Left lung (tissue), 10 donors: ENCODE measurements around the gene MAP7D1. TPM values are rescaled to one million over a fixed set of nuclear protein-coding genes. Genes with fewer than 3 reads are reported as not detected.
"Not testable (repeated sequence)": the region's sequence is repeated elsewhere in the genome, so short reads cannot be mapped to it uniquely, and the experiment has no call there.

Experiments used
- ATAC-seq: fragments of 200-7000 bp; cut with Tn5 transposase; one replicate; pipeline ENCODE4 v1.9.1; 2020; ENCODE audit warnings: moderate library complexity
- DNase-seq, 4 donors: peaks; one replicate each; pipeline ENCODE4 v3.0.0-alpha.2; 2013 to 2020
- H3K27ac ChIP-seq, 2 donors: fragments of 200-600 bp; sonication (generic) in 1 of 2; one replicate each; pipeline versions ENCODE4 v1.5.0 to v1.8.0; 2020 to 2021
- H3K27me3 ChIP-seq, 2 donors: fragments of 200-600 bp; sonication (generic) in 1 of 2; one replicate each; pipeline versions ENCODE4 v1.5.0 to v1.8.0; 2020 to 2021
- H3K36me3 ChIP-seq, 2 donors: fragments of 200-600 bp; sonication (generic) in 1 of 2; one replicate each; pipeline versions ENCODE4 v1.5.0 to v1.8.0; 2020 to 2021
- H3K4me1 ChIP-seq, 2 donors: fragments of 200-600 bp; one replicate each; pipeline ENCODE4 v1.8.0; 2021
- H3K4me3 ChIP-seq, 2 donors: fragments of 200-600 bp; sonication (generic) in 1 of 2; one replicate each; pipeline versions ENCODE4 v1.5.0 to v1.8.0; 2020 to 2021; ENCODE audit warnings: mild to moderate bottlenecking in 1 of 2
- H3K9me3 ChIP-seq, 2 donors: fragments of 200-600 bp; sonication (generic) in 1 of 2; one replicate each; pipeline versions ENCODE4 v1.5.0 to v1.8.0; 2020 to 2021
- CTCF ChIP-seq, 2 donors: fragments of 200-600 bp; sonication (generic) in 1 of 2; IDR thresholded peaks; one replicate each; pipeline versions ENCODE4 v1.5.0 to v1.8.0; 2021; ENCODE audit warnings: antibody characterized with exemption in 2 of 2
- intact Hi-C, 2 donors: fragments of 100-400 bp; cut with DNase I; formaldehyde crosslinking; loops; one replicate each; pipeline versions ENCODE4 v1.11.2 to v1.14.2; 2022
- polyA plus RNA-seq, 6 donors: library from polyadenylated mRNA; unstranded; fragments of 120-200 nt; gene quantifications; one replicate each; pipeline ENCODE4 v1.2.1, GENCODE V29; 2013; ENCODE audit not compliant: insufficient read length in 6 of 6
- total RNA-seq, 2 donors: library from RNA; stranded (reverse); fragmentation: NEBNext Ultra II Directional; extraction: Animal tissue kit (Norgen Biotek cat#: 25700); gene quantifications; one replicate each; pipeline ENCODE4 v1.2.1, GENCODE V29; 2021
- donor health status: DM: no; HTN: yes; CAD: no.
- donor health status: DM: no; HTN: no; CAD: no.

MAP7D1 gene
- total and polyA plus RNA-seq, 8 donors = 54.6 to 147 (median 79.7) TPM

DNA sequence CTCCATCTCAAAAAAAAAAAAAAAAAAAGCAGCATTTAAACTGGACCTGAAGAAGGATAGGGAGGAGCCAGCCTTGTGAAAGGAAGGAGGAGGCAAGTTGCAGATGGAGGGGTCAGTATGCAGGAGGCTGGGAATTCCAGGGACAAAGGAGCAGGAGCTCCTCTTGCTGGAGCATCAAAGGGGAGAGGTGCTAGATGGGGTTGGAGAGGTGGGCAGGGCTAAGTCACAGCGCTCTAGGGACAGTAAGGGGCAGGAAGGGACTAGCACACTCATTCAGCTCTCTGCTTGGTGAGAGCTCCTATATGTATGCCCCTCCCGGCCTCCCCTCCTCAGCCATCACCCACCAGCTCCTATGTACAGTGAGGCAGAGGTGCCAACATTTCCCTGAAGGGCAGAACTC, 26.8 kb downstream of the MAP7D1 start:
- H3K27me3 ChIP-seq = no peaks in the 10 kb centered on the region
- intact Hi-C loops = no loop called here
- no peak for DNase-seq
- no peak overlapping the region for H3K4me3 ChIP-seq
- no peaks in the 10 kb centered on the region for H3K9me3 ChIP-seq
- peak overlapping the region; percentile 19 to 20 for H3K27ac ChIP-seq
- peaks cover 0 to 48% of the 10 kb centered on the region in 2 donors for H3K36me3 ChIP-seq
- peaks cover 5 to 10% of the 10 kb centered on the region in 2 donors for H3K4me1 ChIP-seq
- no peak for TF ChIP-seq CTCF (IDR thresholded peaks at IDR 0.05)
- no peak for ATAC-seq

DNA sequence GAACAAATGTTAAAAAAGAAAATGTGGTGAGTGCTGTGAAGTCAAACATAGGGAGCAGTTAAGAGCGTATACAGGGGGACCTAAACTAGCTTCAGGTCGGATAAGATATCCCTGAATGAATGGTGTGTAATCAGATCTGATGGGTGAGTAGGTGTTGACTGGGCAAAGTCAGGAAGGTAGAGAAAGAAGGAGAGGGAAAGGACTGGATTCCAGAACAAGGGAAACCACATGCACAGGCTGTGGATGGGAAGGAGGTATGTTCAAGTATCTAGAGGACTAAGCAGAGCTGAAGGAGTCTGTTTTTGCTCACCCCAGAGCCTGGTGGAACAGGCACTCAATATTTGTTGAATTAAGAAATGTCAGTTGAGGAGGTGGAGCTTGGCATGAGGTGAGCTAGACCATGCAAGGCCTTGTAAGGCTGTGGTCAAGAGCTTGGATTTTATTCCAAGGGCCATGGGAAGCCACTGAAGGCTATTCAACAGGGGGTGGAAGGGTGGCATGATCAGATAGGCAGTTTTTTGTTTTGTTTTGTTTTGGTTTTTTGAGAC, 27.4 kb downstream of the MAP7D1 start:
- no peak for TF ChIP-seq CTCF (IDR thresholded peaks at IDR 0.05)
- intact Hi-C loops = no loop called here
- no peak for DNase-seq

GRCh38 chr1:36187800-36188593, 32.0 kb downstream of the MAP7D1 start:
- peaks cover 8 to 11% of the 10 kb centered on the region in 2 donors for H3K4me1 ChIP-seq
- intact Hi-C loops = no loop called here
- H3K27me3 ChIP-seq = no peaks in the 10 kb centered on the region
- H3K4me3 ChIP-seq = no peak overlapping the region
- peak overlapping the region; percentile 76 to 79 for H3K27ac ChIP-seq
- peak; percentile 97 for ATAC-seq
- no peaks in the 10 kb centered on the region for H3K9me3 ChIP-seq
- DNase-seq = peak; percentile 75 to 89 (median 86)
- H3K36me3 ChIP-seq = no peaks in the 10 kb centered on the region
- peak; percentile 78 to 91 for TF ChIP-seq CTCF (IDR thresholded peaks at IDR 0.05)

More for the DNA sequence above, 27.4 kb downstream of the MAP7D1 start:
- Histone ChIP-seq H3K4me1 (peaks cover 10 to 14% of the 10 kb centered on the region in 2 donors), H3K27me3 (no peaks in the 10 kb centered on the region), H3K4me3 (no peak overlapping the region), H3K36me3 (peaks cover 0 to 42% of the 10 kb centered on the region in 2 donors), H3K27ac (peak overlapping the region; percentile 19 to 20), H3K9me3 (no peaks in the 10 kb centered on the region)
- peak; percentile 57 for ATAC-seq

DNA sequence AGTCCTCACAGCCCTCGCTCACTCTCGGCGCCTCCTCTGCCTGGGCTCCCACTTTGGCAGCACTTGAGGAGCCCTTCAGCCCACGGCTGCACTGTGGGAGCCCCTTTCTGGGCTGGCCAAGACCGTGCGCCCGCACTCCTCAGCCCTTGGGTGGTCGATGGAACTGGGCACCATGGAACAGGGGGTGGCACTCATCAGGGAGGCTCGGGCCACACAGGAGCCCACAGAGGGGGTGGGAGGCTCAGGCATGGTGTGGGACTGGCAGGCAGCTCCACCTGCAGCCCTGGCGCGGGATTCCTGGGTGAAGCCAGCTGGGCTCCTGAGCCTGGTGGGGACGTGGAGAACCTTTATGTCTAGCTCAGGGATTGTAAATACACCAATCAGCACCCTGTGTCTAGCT, 40.8 kb downstream of the MAP7D1 start:
- H3K36me3 ChIP-seq, intact Hi-C loops, H3K9me3 ChIP-seq, H3K27ac ChIP-seq, H3K4me1 ChIP-seq, ATAC-seq, H3K4me3 ChIP-seq, DNase-seq, H3K27me3 ChIP-seq: not testable (repeated sequence)

- intact Hi-C loops = no loop called here
- no peak overlapping the region for H3K4me3 ChIP-seq
- DNase-seq (no peak), ATAC-seq (no peak)
- H3K27me3 ChIP-seq = no peaks in the 10 kb centered on the region
- no peaks in the 10 kb centered on the region for H3K9me3 ChIP-seq
- H3K4me1 ChIP-seq = peaks cover 5 to 9% of the 10 kb centered on the region in 2 donors
- H3K27ac ChIP-seq = no peak overlapping the region
- no peak for TF ChIP-seq CTCF (IDR thresholded peaks at IDR 0.05)
- H3K36me3 ChIP-seq = no peaks in the 10 kb centered on the region
Measured at GRCh38 chr1:36198641-36199040, 42.7 kb downstream of the MAP7D1 start.
